PFSK-1 (cell line): ENCODE data around the gene MNX1.

Experiments
- FOXP2 ChIP-seq: optimal IDR thresholded peaks from 2 replicates; pipeline ENCODE3; 2011; ENCODE audit warnings: borderline replicate concordance, control low read depth, inconsistent platforms; ENCODE audit not compliant: insufficient read depth; ENCODE audit errors: extremely low read length, extremely low read depth
- POLR2AphosphoS5 ChIP-seq: IDR thresholded peaks from 2 replicates; pipeline ENCODE4 v1.6.1; 2012; ENCODE audit warnings: low read depth, mild to moderate bottlenecking, control low read depth, low read length, moderate library complexity
- REST ChIP-seq, 2 experiments: IDR thresholded peaks; 2 replicates each; pipeline versions ENCODE4 v1.6.1 to v1.8.0; 2011 to 2012; ENCODE audit warnings: low read depth in 2 of 2, low read length in 2 of 2, control low read depth in 1 of 2, inconsistent platforms in 1 of 2, mild to moderate bottlenecking in 1 of 2, moderate library complexity in 1 of 2; ENCODE audit not compliant: insufficient read depth in 1 of 2
- SIN3A ChIP-seq: IDR thresholded peaks from 2 replicates; pipeline ENCODE4 v1.6.1; 2012; ENCODE audit warnings: mild to moderate bottlenecking, low read length, moderate library complexity, borderline replicate concordance; ENCODE audit not compliant: insufficient read depth
- TAF1 ChIP-seq: IDR thresholded peaks from 2 replicates; pipeline ENCODE4 v1.6.1; 2012; ENCODE audit warnings: low read length, control low read depth, borderline replicate concordance; ENCODE audit not compliant: insufficient read depth

DNA sequence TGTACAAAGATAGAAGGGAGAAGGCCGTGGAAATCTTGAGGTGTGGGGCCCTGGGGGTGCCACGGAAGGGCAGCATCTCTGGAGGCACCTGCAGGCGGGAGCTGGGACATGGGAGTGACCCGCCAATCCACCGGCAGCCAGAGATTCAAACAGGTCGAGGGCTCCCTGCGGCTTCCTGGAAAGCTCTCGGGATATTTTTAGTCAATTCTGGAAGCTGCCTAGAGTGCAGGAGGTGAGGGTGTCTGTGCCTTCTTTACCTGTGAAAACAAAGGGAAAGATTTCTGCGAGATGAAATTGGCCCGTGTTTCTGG is 16.6 kb downstream of the MNX1 start:
- TF ChIP-seq REST (IDR thresholded peaks at IDR 0.05; ENCODE audit: insufficient read depth in 1 of 2, low read depth in 2 of 2, low read length in 2 of 2) = no peak
- no peak for TF ChIP-seq POLR2AphosphoS5
- TF ChIP-seq SIN3A = no peak
- no peak for TF ChIP-seq TAF1
- no peak for TF ChIP-seq FOXP2
